Suprapubic skin (tissue), 4 donors: Measurements from ENCODE around the gene KIF13A. TPM values are rescaled to one million over a fixed set of nuclear protein-coding genes. Genes with fewer than 3 reads are reported as not detected.

ENCODE experiments used
- DNase-seq, 2 donors: peaks; one replicate each; pipeline ENCODE4 v3.0.0-alpha.2; 2019; ENCODE audit warnings: low spot score in 2 of 2
- H3K27ac ChIP-seq: fragments of 200-600 bp; sonication (generic); one replicate; pipeline ENCODE4 v1.5.1; 2019
- H3K27me3 ChIP-seq: fragments of 200-600 bp; sonication (generic); one replicate; pipeline ENCODE4 v1.5.1; 2019
- H3K36me3 ChIP-seq: fragments of 200-600 bp; sonication (generic); one replicate; pipeline ENCODE4 v1.5.1; 2019
- H3K4me1 ChIP-seq: fragments of 200-600 bp; sonication (generic); one replicate; pipeline ENCODE4 v1.5.1; 2019
- H3K4me3 ChIP-seq: fragments of 200-600 bp; sonication (generic); one replicate; pipeline ENCODE4 v1.5.1; 2019; ENCODE audit warnings: mild to moderate bottlenecking
- H3K9me3 ChIP-seq: fragments of 200-600 bp; sonication (generic); one replicate; pipeline ENCODE4 v1.5.1; 2019
- CTCF ChIP-seq, 2 donors: fragments of 200-600 bp in 1 of 2; fragments of 450-650 bp in 1 of 2; sonication (generic) in 1 of 2; IDR thresholded peaks; one replicate each; pipeline ENCODE4 v1.5.1; 2016 to 2019; ENCODE audit warnings: antibody characterized with exemption in 2 of 2, mild to moderate bottlenecking in 1 of 2, moderate library complexity in 1 of 2
- EP300 ChIP-seq: sonication (generic); formaldehyde crosslinking; IDR thresholded peaks from one replicate; pipeline ENCODE4 v1.6.1; 2017; ENCODE audit warnings: antibody characterized with exemption
- POLR2A ChIP-seq, 2 donors: fragments of 450-650 bp; IDR thresholded peaks; one replicate each; pipeline ENCODE4 v1.6.1; 2017; ENCODE audit warnings: antibody characterized with exemption in 2 of 2, mild to moderate bottlenecking in 2 of 2, moderate library complexity in 2 of 2
- POLR2AphosphoS5 ChIP-seq, 3 donors: sonication (generic); formaldehyde crosslinking; IDR thresholded peaks; one replicate each; pipeline ENCODE4 v1.6.1; 2017; ENCODE audit warnings: antibody characterized with exemption in 3 of 3
- WGBS: methylation state at CpG from one replicate; pipeline ENCODE4 v1.1.5; 2018; 5-methylcytosine and 5-hydroxymethylcytosine counted together
- total RNA-seq, 4 donors: library from RNA; depleted of rRNA; stranded (reverse); fragments of >200 nt; gene quantifications; one replicate each; pipeline ENCODE4 v1.1.0, GENCODE V29; 2016

The KIF13A gene
- total RNA-seq, 4 donors from 2014 or later, result 73.0 to 91.9 (median 78.9) TPM

- Histone ChIP-seq H3K4me3 (no peak overlapping the region), H3K27me3 (no peaks in the 10 kb centered on the region), H3K36me3 (peaks cover 42% of the 10 kb centered on the region), H3K27ac (no peak overlapping the region), H3K9me3 (no peaks in the 10 kb centered on the region), H3K4me1 (peaks cover 3% of the 10 kb centered on the region)
- 76% methylated on average over 2 of the region's 2 CpGs for WGBS
- no peak for DNase-seq
- TF ChIP-seq POLR2A (IDR thresholded peaks at IDR 0.05) (no peak), POLR2AphosphoS5 (IDR thresholded peaks at IDR 0.05) (no peak), EP300 (no peak), CTCF (IDR thresholded peaks at IDR 0.05) (no peak)
Observed at GRCh38 chr6:17836293-17836692, 151.1 kb downstream of the KIF13A start.

DNA sequence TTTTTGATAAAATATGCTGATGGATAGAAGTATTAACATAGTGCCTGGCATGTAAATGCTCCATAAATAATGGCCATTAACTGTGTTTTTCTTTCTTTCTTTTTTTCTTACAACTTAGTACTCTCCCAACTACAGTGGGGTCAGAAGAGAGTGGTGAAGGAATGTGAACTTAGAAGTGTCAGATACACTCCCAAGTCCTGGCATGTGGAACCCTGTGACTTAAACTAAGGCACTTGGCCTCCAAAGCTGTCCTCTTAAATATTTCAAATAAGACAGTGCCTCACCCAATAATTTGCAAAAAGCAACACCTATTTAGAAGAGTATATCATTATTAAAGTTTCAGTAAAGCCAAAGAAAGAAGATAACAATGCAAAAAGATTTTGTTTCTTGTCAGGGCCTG lies 151.7 kb downstream of the KIF13A start:
- Histone ChIP-seq H3K27me3 (no peaks in the 10 kb centered on the region), H3K36me3 (peaks cover 42% of the 10 kb centered on the region), H3K27ac (no peak overlapping the region), H3K4me3 (no peak overlapping the region), H3K9me3 (no peaks in the 10 kb centered on the region), H3K4me1 (peaks cover 4% of the 10 kb centered on the region)
- no peak for DNase-seq
- TF ChIP-seq POLR2A (IDR thresholded peaks at IDR 0.05) (no peak), EP300 (no peak), CTCF (IDR thresholded peaks at IDR 0.05) (no peak), POLR2AphosphoS5 (IDR thresholded peaks at IDR 0.05) (no peak)

GRCh38 chr6:17831135-17831534 lies 156.3 kb downstream of the KIF13A start:
- TF ChIP-seq POLR2AphosphoS5 (IDR thresholded peaks at IDR 0.05) (no peak), POLR2A (IDR thresholded peaks at IDR 0.05) (no peak), EP300 (no peak), CTCF (IDR thresholded peaks at IDR 0.05) (no peak)
- WGBS, result 47% methylated on average over 4 of the region's 4 CpGs
- Histone ChIP-seq H3K27me3 (no peaks in the 10 kb centered on the region), H3K27ac (no peak overlapping the region), H3K9me3 (no peaks in the 10 kb centered on the region), H3K36me3 (peaks cover 53% of the 10 kb centered on the region), H3K4me1 (peaks cover 4% of the 10 kb centered on the region), H3K4me3 (no peak overlapping the region)
- DNase-seq, result no peak

DNA sequence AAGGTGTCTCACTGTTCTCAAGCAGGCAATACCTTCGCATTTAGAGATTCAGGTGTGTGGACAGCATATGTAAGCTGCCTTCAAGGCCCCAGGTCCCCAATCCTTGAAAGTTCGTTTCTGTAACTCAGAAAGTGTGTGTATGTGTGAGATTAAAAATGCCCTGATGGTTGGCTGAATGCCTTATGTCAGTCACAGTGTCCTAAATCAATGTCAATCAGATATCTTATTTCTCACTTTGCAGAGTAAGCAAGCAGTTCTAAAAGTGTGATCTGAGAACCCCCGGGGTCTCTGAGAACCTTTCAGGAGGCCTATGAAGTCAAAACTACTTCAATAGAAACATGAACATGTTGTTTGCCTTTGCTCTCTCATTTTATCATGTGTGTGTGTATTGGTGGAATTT lies 157.5 kb downstream of the KIF13A start:
- DNase-seq, result no peak
- Histone ChIP-seq H3K27ac (no peak overlapping the region), H3K9me3 (no peaks in the 10 kb centered on the region), H3K4me1 (peaks cover 4% of the 10 kb centered on the region), H3K36me3 (peaks cover 59% of the 10 kb centered on the region), H3K4me3 (no peak overlapping the region), H3K27me3 (no peaks in the 10 kb centered on the region)
- WGBS, result 93% methylated on average over 3 of the region's 3 CpGs
- TF ChIP-seq POLR2AphosphoS5 (IDR thresholded peaks at IDR 0.05) (no peak), POLR2A (IDR thresholded peaks at IDR 0.05) (no peak), EP300 (no peak), CTCF (IDR thresholded peaks at IDR 0.05) (no peak)

DNA sequence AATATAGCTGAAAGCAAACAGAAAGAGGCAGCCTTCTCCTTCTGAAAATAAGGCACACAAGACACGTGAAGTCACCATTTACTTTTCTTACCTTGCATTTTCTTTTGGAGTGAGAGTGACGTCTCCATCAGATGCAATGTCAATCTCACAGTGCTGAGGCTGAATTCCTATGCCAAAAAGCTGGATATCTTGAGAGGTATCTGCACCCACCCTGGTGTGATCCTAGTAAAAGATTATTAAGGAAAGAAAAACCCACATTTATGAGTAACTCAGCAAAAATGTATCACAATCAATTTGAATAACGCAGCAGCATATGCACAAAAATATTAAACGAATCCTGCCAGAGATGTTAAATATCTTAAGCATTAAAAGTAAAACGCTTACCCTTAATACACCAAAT lies 159.3 kb downstream of the KIF13A start:
- DNase-seq, result no peak
- TF ChIP-seq EP300 (no peak), POLR2AphosphoS5 (IDR thresholded peaks at IDR 0.05) (no peak), CTCF (IDR thresholded peaks at IDR 0.05) (no peak), POLR2A (IDR thresholded peaks at IDR 0.05) (no peak)
- no peak overlapping the region for H3K27ac ChIP-seq
- H3K36me3 ChIP-seq, result peaks cover 58% of the 10 kb centered on the region
- no peak overlapping the region for H3K4me3 ChIP-seq
- peaks cover 4% of the 10 kb centered on the region for H3K4me1 ChIP-seq
- WGBS, result 90% methylated on average over 5 of the region's 5 CpGs
- H3K27me3 ChIP-seq, result no peaks in the 10 kb centered on the region
- H3K9me3 ChIP-seq, result no peaks in the 10 kb centered on the region
